Endothelial cell of umbilical vein (primary cell): ENCODE measurements around the gene MTFP1. TPM values are rescaled to one million over a fixed set of nuclear protein-coding genes. Genes with fewer than 3 reads are reported as not detected.
A peak's percentile ranks its signal among the peaks of the same experiment; 100 is the strongest.

Source experiments
- BruUV-seq: library from RNA; stranded (reverse); fragments of 400-500 nt; replicated peaks from 2 replicates; lab custom pipeline; 2021; lab: Mats Ljungman, UMichigan
- CTCF ChIA-PET: fragments of 300-600, 350-600 bp; sonication (Branson Sonifier 250); formaldehyde crosslinking; loops from one replicate; lab custom pipeline; 2021; ENCODE audit warnings: antibody characterized with exemption, inconsistent platforms; lab: Charles Lee
- POLR2A ChIA-PET: fragments of 300-600, 350-600 bp; sonication (Branson Sonifier 250); formaldehyde crosslinking; loops from one replicate; lab custom pipeline; 2021; ENCODE audit warnings: antibody characterized with exemption, inconsistent platforms; lab: Charles Lee
- DNase-seq: peaks from one replicate; pipeline ENCODE4 v3.0.0-alpha.2; 2011; ENCODE audit warnings: low read depth, low spot score
- FAIRE-seq: peaks from 2 replicates; lab custom pipeline; 2011; peaks lifted over from hg19 to GRCh38; lab: Jason Lieb, UNC
- H2AFZ ChIP-seq: 2 replicates; pipeline ENCODE4 v1.6.0; 2012; ENCODE audit warnings: low read depth, low read length, control low read depth, inconsistent platforms
- H3K27ac ChIP-seq: 2 replicates; pipeline ENCODE4 v1.5.1; 2011; ENCODE audit warnings: low read depth, mild to moderate bottlenecking, control low read depth, low read length, moderate library complexity; ENCODE audit not compliant: insufficient read depth
- H3K27me3 ChIP-seq, 2 experiments: 2 replicates each; pipeline versions ENCODE4 v1.6.0 to v1.6.1; 2011; ENCODE audit warnings: low read length in 2 of 2, mixed read lengths in 1 of 2; ENCODE audit not compliant: control insufficient read depth in 2 of 2, insufficient read depth in 2 of 2
- H3K36me3 ChIP-seq, 2 experiments: 2 replicates in 1 of 2; 3 replicates in 1 of 2; pipeline ENCODE4 v1.5.1; 2011; ENCODE audit warnings: low read length in 2 of 2, mild to moderate bottlenecking in 1 of 2, moderate library complexity in 1 of 2; ENCODE audit not compliant: control insufficient read depth in 2 of 2, insufficient read depth in 2 of 2; ENCODE audit errors: extremely low read depth in 1 of 2
- H3K4me1 ChIP-seq: 3 replicates; pipeline ENCODE4 v1.5.1; 2011; ENCODE audit warnings: mild to moderate bottlenecking, low read length; ENCODE audit not compliant: control insufficient read depth, insufficient read depth; ENCODE audit errors: extremely low read depth
- H3K4me2 ChIP-seq: 2 replicates; pipeline ENCODE4 v1.6.1; 2011; ENCODE audit warnings: low read length, control low read depth, mixed read lengths; ENCODE audit not compliant: insufficient read depth
- H3K4me3 ChIP-seq, 3 experiments: fragments of 200-600 bp in 1 of 3; sonication (generic), shearing (Covaris generic) in 1 of 3; replicated peaks in 1 of 3; 2 replicates each; pipeline ENCODE4 v1.5.1; 2011 to 2016; ENCODE audit warnings: control low read depth in 3 of 3, low read length in 3 of 3, mild to moderate bottlenecking in 2 of 3, inconsistent platforms in 1 of 3, low read depth in 1 of 3, moderate library complexity in 1 of 3; ENCODE audit not compliant: insufficient read depth in 1 of 3
- H3K79me2 ChIP-seq: 2 replicates; pipeline ENCODE4 v1.6.0; 2012; ENCODE audit warnings: low read length, inconsistent platforms; ENCODE audit not compliant: control insufficient read depth, insufficient read depth
- H3K9ac ChIP-seq: replicated peaks from 2 replicates; pipeline ENCODE3; 2011; ENCODE audit warnings: low read length, control low read depth; ENCODE audit not compliant: insufficient read depth; ENCODE audit errors: extremely low read depth
- H3K9me1 ChIP-seq: replicated peaks from 3 replicates; pipeline ENCODE4 v1.6.0; 2011; ENCODE audit warnings: mild to moderate bottlenecking, low read length; ENCODE audit not compliant: control insufficient read depth, insufficient read depth; ENCODE audit errors: extremely low read depth
- H3K9me3 ChIP-seq: replicated peaks from 2 replicates; pipeline ENCODE4 v1.5.1; 2012; ENCODE audit warnings: low read length, inconsistent platforms; ENCODE audit not compliant: control insufficient read depth, insufficient read depth
- H4K20me1 ChIP-seq: replicated peaks from 2 replicates; pipeline ENCODE3; 2011; ENCODE audit warnings: mild to moderate bottlenecking, low read length; ENCODE audit not compliant: control insufficient read depth, insufficient read depth; ENCODE audit errors: extremely low read depth
- CTCF ChIP-seq, 2 donors: IDR thresholded peaks; 1 replicate in 1 of 2; 2 replicates in 1 of 2; pipeline ENCODE4 v1.5.1; 2011; ENCODE audit warnings: low read length in 2 of 2, mild to moderate bottlenecking in 2 of 2, moderate library complexity in 2 of 2, control low read depth in 1 of 2, inconsistent platforms in 1 of 2, low read depth in 1 of 2; ENCODE audit not compliant: insufficient read depth in 1 of 2; ENCODE audit errors: extremely low read depth in 1 of 2
- EZH2 ChIP-seq: IDR thresholded peaks from 2 replicates; pipeline ENCODE4 v1.6.1; 2012; ENCODE audit warnings: borderline replicate concordance, low read depth, mild to moderate bottlenecking, moderate library complexity, low read length, inconsistent platforms; ENCODE audit not compliant: severe bottlenecking
- FOS ChIP-seq: IDR thresholded peaks from 2 replicates; pipeline ENCODE4 v1.6.1; 2011; ENCODE audit warnings: mild to moderate bottlenecking, low read length, moderate library complexity, borderline replicate concordance; ENCODE audit not compliant: insufficient read depth
- GATA2 ChIP-seq: IDR thresholded peaks from 2 replicates; pipeline ENCODE4 v1.7.0; 2011; ENCODE audit warnings: low read depth, mild to moderate bottlenecking, moderate library complexity, mixed read lengths, low read length; ENCODE audit not compliant: insufficient read length, insufficient read depth
- JUN ChIP-seq: IDR thresholded peaks from 2 replicates; pipeline ENCODE4 v1.6.1; 2011; ENCODE audit warnings: borderline replicate concordance, low read depth; ENCODE audit not compliant: insufficient read length, insufficient read depth
- MAX ChIP-seq: IDR thresholded peaks from 2 replicates; pipeline ENCODE4 v1.6.1; 2011; ENCODE audit not compliant: insufficient read depth, insufficient read length
- MYC ChIP-seq: IDR thresholded peaks from one replicate; pipeline ENCODE4 v1.6.1; 2011; ENCODE audit warnings: mild to moderate bottlenecking, low read depth, low read length
- POLR2A ChIP-seq: IDR thresholded peaks from 2 replicates; pipeline ENCODE4 v1.6.1; 2012; ENCODE audit warnings: low read depth, mild to moderate bottlenecking, control low read depth, low read length
- POLR2AphosphoS5 ChIP-seq: IDR thresholded peaks from 2 replicates; pipeline ENCODE4 v1.6.1; 2012; ENCODE audit warnings: low read depth, mild to moderate bottlenecking, control low read depth, low read length, moderate library complexity; ENCODE audit not compliant: insufficient read depth
- dilution Hi-C: fragments of 300-500 bp; cut with MboI; formaldehyde crosslinking; loops from one replicate; pipeline ENCODE4 v1.15.0; 2019; ENCODE audit warnings: low sequenced_read_pairs; ENCODE audit not compliant: extremely low pct_ligation_motif_present
- intact Hi-C: fragments of 100-400 bp; cut with micrococcal nuclease; formaldehyde crosslinking; loops from one replicate; pipeline ENCODE4 v1.10.0; 2022
- polyA plus RNA-seq, 4 experiments: library from polyadenylated mRNA; depleted of rRNA in 3 of 4; stranded (reverse) in 3 of 4; unstranded in 1 of 4; fragments of >200 nt; gene quantifications; 2 replicates each; pipeline versions ENCODE4 v1.2.1 to v1.2.3, GENCODE V29; 2011 to 2012; ENCODE audit warnings: missing spikeins in 1 of 4
- total RNA-seq: library from RNA; stranded (reverse); gene quantifications from 2 replicates; pipeline ENCODE4 v1.2.3, GENCODE V29; 2021

Gene MTFP1
- total and polyA plus RNA-seq, 2 donors (not counting 3 experiments of a cell fraction or from before 2014, with no cell fraction given): 30.3 to 41.9 TPM

GRCh38 chr22:30414525-30415047 lies 11.0 kb upstream of the MTFP1 start:
- Histone ChIP-seq H2AFZ (no peak overlapping the region), H3K4me1 (peaks cover under 1% of the 10 kb centered on the region), H3K79me2 (no peaks in the 10 kb centered on the region), H3K36me3 (peaks cover 13 to 53% of the 10 kb centered on the region in 2 experiments), H3K4me2 (no peak overlapping the region), H3K4me3 (no peak overlapping the region), H3K9me1 (no peaks in the 10 kb centered on the region), H3K27ac (no peak overlapping the region), H4K20me1 (no peaks in the 10 kb centered on the region), H3K27me3 (no peaks in the 10 kb centered on the region), H3K9me3 (no peaks in the 10 kb centered on the region), H3K9ac (no peak overlapping the region)
- ChIA-PET CTCF (interaction anchor here (0.7 to 4.0 kb wide), 4 partner anchors 11 to 191 kb away, joined by 3 to 21 read pairs (median 8); partner anchors contain the start of gene MTFP1), POLR2A (interaction anchor here (0.7 to 0.8 kb wide), 2 partner anchors 16 to 45 kb away, joined by 6 read pairs; no protein-coding TSS in a partner anchor)
- no TSS peak for BruUV-seq
- intact Hi-C loops: no loop called here
- TF ChIP-seq GATA2 (no peak), EZH2 (no peak), FOS (no peak), POLR2A (no peak), MYC (no peak), CTCF (IDR thresholded peaks at IDR 0.05; ENCODE audit: extremely low read depth in 1 of 2, insufficient read depth in 1 of 2, low read depth in 1 of 2, low read length in 2 of 2) (no peak), MAX (no peak), JUN (no peak), POLR2AphosphoS5 (no peak)
- DNase-seq: peak; percentile 12
- dilution Hi-C loops: no loop called here
- no peak for FAIRE-seq
